Neutrophil (primary cell): ENCODE results near the gene CFAP410.

Experiments used
- H3K27ac ChIP-seq: fragments of 200-600 bp; sonication (generic); 2 replicates; pipeline ENCODE4 v1.5.1; 2016; ENCODE audit warnings: mild to moderate bottlenecking, moderate library complexity
- H3K27me3 ChIP-seq: fragments of 200-600 bp; sonication (generic); 2 replicates; pipeline ENCODE4 v1.6.0; 2016; ENCODE audit warnings: mild to moderate bottlenecking
- H3K36me3 ChIP-seq: fragments of 200-600 bp; sonication (generic); 2 replicates; pipeline ENCODE4 v1.5.1; 2017
- H3K4me1 ChIP-seq, 2 experiments: fragments of 200-600 bp in 1 of 2; sonication (generic) in 1 of 2; 1 replicate in 1 of 2; 2 replicates in 1 of 2; pipeline versions ENCODE4 v1.5.1 to v1.6.1; 2013 to 2016; ENCODE audit warnings: low read depth in 1 of 2, low read length in 1 of 2, mild to moderate bottlenecking in 1 of 2, moderate library complexity in 1 of 2; ENCODE audit not compliant: control insufficient read depth in 1 of 2, insufficient read depth in 1 of 2
- H3K4me3 ChIP-seq, 2 experiments: fragments of 200-600 bp in 1 of 2; sonication (generic) in 1 of 2; 1 replicate in 1 of 2; 2 replicates in 1 of 2; pipeline ENCODE4 v1.5.1; 2013 to 2016; ENCODE audit warnings: low read depth in 1 of 2, low read length in 1 of 2, mild to moderate bottlenecking in 1 of 2, moderate library complexity in 1 of 2
- H3K9me3 ChIP-seq: fragments of 200-600 bp; sonication (generic); 2 replicates; pipeline ENCODE4 v1.5.1; 2016
- TF ChIP-seq, protein P1 (sequence below): fragments of 200-600 bp; sonication (generic); IDR thresholded peaks from 2 replicates; pipeline ENCODE4 v1.5.1; 2016; ENCODE audit warnings: antibody characterized with exemption

The CFAP410 gene

DNA sequence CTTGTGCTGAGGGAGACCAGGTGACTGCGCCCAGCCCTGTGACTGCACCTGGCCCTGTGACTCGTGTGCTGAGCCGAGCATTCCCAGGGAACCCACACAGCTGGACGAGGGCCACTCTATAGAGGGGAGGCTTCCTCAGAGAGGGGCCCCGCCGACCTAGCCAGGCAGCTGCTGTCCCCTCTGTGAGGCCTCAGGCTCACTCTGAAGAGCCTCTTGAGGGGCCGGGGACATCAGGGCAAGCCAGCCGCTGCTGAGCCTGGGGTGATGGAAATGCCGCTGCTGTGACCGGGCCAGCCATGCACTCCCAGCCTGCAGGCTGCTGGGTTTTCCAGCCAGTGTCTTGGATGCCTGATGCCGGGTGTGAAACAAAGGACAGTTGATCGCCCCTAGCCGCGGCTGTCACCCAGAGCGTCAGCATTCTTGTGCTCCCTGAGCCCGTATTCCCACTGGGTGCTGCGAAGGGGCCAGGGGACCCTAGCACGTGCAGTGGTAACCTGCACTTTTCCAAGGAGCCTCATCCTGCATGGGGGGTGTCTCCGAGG lies 21.9 kb downstream of the CFAP410 start:
- no peak overlapping the region for H3K27ac ChIP-seq
- H3K9me3 ChIP-seq = no peaks in the 10 kb centered on the region
- H3K4me1 ChIP-seq = no peaks in the 10 kb centered on the region
- no peaks in the 10 kb centered on the region for H3K27me3 ChIP-seq
- H3K4me3 ChIP-seq = no peak overlapping the region
- peaks cover 98% of the 10 kb centered on the region for H3K36me3 ChIP-seq
- TF ChIP-seq, protein P1, sequence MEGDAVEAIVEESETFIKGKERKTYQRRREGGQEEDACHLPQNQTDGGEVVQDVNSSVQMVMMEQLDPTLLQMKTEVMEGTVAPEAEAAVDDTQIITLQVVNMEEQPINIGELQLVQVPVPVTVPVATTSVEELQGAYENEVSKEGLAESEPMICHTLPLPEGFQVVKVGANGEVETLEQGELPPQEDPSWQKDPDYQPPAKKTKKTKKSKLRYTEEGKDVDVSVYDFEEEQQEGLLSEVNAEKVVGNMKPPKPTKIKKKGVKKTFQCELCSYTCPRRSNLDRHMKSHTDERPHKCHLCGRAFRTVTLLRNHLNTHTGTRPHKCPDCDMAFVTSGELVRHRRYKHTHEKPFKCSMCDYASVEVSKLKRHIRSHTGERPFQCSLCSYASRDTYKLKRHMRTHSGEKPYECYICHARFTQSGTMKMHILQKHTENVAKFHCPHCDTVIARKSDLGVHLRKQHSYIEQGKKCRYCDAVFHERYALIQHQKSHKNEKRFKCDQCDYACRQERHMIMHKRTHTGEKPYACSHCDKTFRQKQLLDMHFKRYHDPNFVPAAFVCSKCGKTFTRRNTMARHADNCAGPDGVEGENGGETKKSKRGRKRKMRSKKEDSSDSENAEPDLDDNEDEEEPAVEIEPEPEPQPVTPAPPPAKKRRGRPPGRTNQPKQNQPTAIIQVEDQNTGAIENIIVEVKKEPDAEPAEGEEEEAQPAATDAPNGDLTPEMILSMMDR = no peak

GRCh38 chr21:44316277-44316900 lies 22.8 kb downstream of the CFAP410 start:
- Histone ChIP-seq H3K4me1 (no peaks in the 10 kb centered on the region), H3K36me3 (peaks cover 98% of the 10 kb centered on the region)
- TF ChIP-seq, protein P1 = no peak

GRCh38 chr21:44315691-44316203 lies 23.4 kb downstream of the CFAP410 start:
- Histone ChIP-seq H3K4me1 (no peaks in the 10 kb centered on the region), H3K4me3 (no peak overlapping the region), H3K36me3 (peaks cover 99% of the 10 kb centered on the region), H3K27me3 (no peaks in the 10 kb centered on the region), H3K27ac (no peak overlapping the region), H3K9me3 (no peaks in the 10 kb centered on the region)
- TF ChIP-seq, protein P1 = no peak

More at GRCh38 chr21:44316277-44316900, 22.8 kb downstream of the CFAP410 start:
- H3K27ac ChIP-seq = no peak overlapping the region
- H3K4me3 ChIP-seq = no peak overlapping the region
- H3K27me3 ChIP-seq = no peaks in the 10 kb centered on the region
- no peaks in the 10 kb centered on the region for H3K9me3 ChIP-seq

DNA sequence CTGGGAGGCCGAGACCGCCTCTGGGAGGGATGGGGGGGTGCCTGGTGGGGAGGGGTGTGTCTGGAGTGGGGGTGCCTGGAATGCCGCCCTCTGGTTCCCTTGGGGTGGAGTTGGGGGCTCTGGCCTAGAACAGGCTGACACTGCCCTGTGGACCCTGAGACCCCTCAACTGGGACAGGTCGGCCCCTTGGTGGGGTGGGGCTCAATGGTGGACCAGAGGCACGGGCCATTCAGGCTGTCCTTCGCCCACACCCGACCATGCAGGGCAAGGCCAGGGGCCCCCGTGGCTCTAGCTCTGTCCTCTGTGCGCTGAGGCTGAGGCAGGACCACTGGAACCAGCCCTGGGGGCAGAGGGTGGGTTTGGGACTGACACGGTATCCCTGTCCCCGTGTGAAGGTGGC lies 24.6 kb downstream of the CFAP410 start:
- H3K4me3 ChIP-seq = no peak overlapping the region

GRCh38 chr21:44314128-44314527 lies 25.1 kb downstream of the CFAP410 start:
- no peaks in the 10 kb centered on the region for H3K4me1 ChIP-seq
- TF ChIP-seq, protein P1 = no peak
- no peaks in the 10 kb centered on the region for H3K9me3 ChIP-seq
- no peak overlapping the region for H3K27ac ChIP-seq
- H3K4me3 ChIP-seq = no peak overlapping the region
- peaks cover 94% of the 10 kb centered on the region for H3K36me3 ChIP-seq
- no peaks in the 10 kb centered on the region for H3K27me3 ChIP-seq

More for the DNA sequence above, 24.6 kb downstream of the CFAP410 start:
- Histone ChIP-seq H3K27me3 (no peaks in the 10 kb centered on the region), H3K9me3 (no peaks in the 10 kb centered on the region), H3K36me3 (peaks cover 98% of the 10 kb centered on the region), H3K4me1 (no peaks in the 10 kb centered on the region), H3K27ac (no peak overlapping the region)
- TF ChIP-seq, protein P1 = no peak
